ENCODE measurements around the gene CTBP2. TPM values are rescaled to one million over a fixed set of nuclear protein-coding genes. Genes with fewer than 3 reads are reported as not detected.
"Not testable (repeated sequence)": the region's sequence is repeated elsewhere in the genome, so short reads cannot be mapped to it uniquely, and the experiment has no call there.

CTBP2 gene
- total RNA-seq, 3 donors from 2014 or later, result 53.1 to 91.2 (median 65.9) TPM

DNA sequence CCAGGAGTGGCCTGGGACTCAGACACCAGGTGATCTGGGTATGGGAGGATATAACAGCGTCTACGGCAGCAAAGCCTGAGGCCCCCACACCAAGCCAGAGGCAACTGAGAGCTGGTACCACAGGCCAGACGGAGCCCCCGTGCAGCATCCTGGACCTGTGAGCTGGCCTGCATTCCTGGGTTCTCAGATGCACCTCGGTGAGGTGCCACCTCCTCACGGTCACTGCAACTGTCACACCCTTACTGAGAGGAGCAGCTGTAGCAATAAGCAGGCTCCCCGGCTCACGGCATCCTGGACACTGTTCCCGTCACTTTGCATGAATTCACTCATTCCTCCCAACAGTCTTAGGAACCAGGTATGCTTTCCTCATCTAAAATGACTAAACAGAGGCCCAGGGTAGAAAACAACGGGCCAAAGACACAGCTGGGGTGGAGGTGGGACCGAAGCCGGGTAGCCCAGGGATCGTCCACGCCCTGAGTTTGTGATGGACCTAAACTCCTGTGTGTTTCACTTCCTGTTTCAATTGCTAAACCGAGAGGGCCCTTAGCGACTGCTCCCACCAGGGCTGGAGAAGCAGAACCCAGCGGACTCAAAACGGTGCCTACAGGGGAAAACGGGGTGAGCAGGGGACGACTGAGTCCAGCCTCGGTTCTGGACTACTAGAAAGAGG is 98.7 kb downstream of the CTBP2 start:
- H3K27ac ChIP-seq, result peak overlapping the region; percentile 95 to 97
- H3K4me3 ChIP-seq, result peak overlapping the region in 1 of 3 donors; percentile 57
- peaks cover 32 to 74% of the 10 kb centered on the region in 2 donors for H3K4me1 ChIP-seq
- no peaks in the 10 kb centered on the region for H3K9me3 ChIP-seq
- no peaks in the 10 kb centered on the region for H3K36me3 ChIP-seq
- TF ChIP-seq, protein P1, sequence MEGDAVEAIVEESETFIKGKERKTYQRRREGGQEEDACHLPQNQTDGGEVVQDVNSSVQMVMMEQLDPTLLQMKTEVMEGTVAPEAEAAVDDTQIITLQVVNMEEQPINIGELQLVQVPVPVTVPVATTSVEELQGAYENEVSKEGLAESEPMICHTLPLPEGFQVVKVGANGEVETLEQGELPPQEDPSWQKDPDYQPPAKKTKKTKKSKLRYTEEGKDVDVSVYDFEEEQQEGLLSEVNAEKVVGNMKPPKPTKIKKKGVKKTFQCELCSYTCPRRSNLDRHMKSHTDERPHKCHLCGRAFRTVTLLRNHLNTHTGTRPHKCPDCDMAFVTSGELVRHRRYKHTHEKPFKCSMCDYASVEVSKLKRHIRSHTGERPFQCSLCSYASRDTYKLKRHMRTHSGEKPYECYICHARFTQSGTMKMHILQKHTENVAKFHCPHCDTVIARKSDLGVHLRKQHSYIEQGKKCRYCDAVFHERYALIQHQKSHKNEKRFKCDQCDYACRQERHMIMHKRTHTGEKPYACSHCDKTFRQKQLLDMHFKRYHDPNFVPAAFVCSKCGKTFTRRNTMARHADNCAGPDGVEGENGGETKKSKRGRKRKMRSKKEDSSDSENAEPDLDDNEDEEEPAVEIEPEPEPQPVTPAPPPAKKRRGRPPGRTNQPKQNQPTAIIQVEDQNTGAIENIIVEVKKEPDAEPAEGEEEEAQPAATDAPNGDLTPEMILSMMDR (IDR thresholded peaks at IDR 0.05), result no peak
- no peak for TF ChIP-seq POLR2A (IDR thresholded peaks at IDR 0.05)
- TF ChIP-seq POLR2AphosphoS5 (IDR thresholded peaks at IDR 0.05), result no peak
- no peaks in the 10 kb centered on the region for H3K27me3 ChIP-seq
- intact Hi-C loops (cut with DNase I; ENCODE audit: low total_unique reads), result loop anchor here (5.0 kb wide), 1 partner anchor 96 kb away; no protein-coding TSS in a partner anchor
- no peak for DNase-seq (ENCODE audit: low spot score in 2 of 2)

GRCh38 chr10:125060826-125061556 is 99.4 kb downstream of the CTBP2 start:
- H3K9me3 ChIP-seq, result no peaks in the 10 kb centered on the region
- intact Hi-C loops (cut with DNase I; ENCODE audit: low total_unique reads), result loop anchor here (5.0 kb wide), 1 partner anchor 96 kb away; no protein-coding TSS in a partner anchor
- TF ChIP-seq, protein P1 (IDR thresholded peaks at IDR 0.05), result peak; percentile 59 to 92 (median 90)
- TF ChIP-seq POLR2AphosphoS5 (IDR thresholded peaks at IDR 0.05) (peak; percentile 21 to 86 (median 60)), POLR2A (IDR thresholded peaks at IDR 0.05) (no peak)
- H3K27ac ChIP-seq, result peak overlapping the region; percentile 95 to 97
- peaks cover 37 to 75% of the 10 kb centered on the region in 2 donors for H3K4me1 ChIP-seq
- H3K36me3 ChIP-seq, result no peaks in the 10 kb centered on the region
- H3K4me3 ChIP-seq, result peak overlapping the region in 2 of 3 donors; percentile 2 to 57
- DNase-seq (ENCODE audit: low spot score in 2 of 2), result peak; percentile 84 to 85
- H3K27me3 ChIP-seq, result no peaks in the 10 kb centered on the region

DNA sequence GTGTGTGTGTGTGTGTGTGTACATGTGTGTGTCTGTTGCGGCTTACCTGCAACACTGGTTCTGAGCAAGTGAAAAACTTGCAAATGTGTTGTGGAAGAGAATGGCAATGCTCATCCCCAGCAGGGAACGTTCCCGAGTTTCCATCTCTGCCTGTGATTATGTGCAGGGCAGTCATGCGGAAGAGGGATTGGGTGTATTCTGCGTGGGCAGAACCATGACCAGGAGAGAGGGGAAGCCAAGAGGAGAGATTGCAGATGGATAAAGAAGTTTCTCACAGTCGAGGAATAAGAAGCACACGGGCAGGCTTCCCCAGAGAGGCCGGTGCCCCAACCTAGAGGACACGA is 99.9 kb downstream of the CTBP2 start:
- intact Hi-C loops (cut with DNase I; ENCODE audit: low total_unique reads), result loop anchor here (5.0 kb wide), 1 partner anchor 97 kb away; no protein-coding TSS in a partner anchor
- Histone ChIP-seq H3K27ac (peak overlapping the region; percentile 95 to 97), H3K36me3 (no peaks in the 10 kb centered on the region), H3K27me3 (no peaks in the 10 kb centered on the region), H3K4me3 (peak overlapping the region in 2 of 3 donors; percentile 2 to 57), H3K4me1 (peaks cover 35 to 72% of the 10 kb centered on the region in 2 donors), H3K9me3 (no peaks in the 10 kb centered on the region)
- TF ChIP-seq, protein P1 (IDR thresholded peaks at IDR 0.05), result no peak
- no peak for TF ChIP-seq POLR2A (IDR thresholded peaks at IDR 0.05)
- no peak for TF ChIP-seq POLR2AphosphoS5 (IDR thresholded peaks at IDR 0.05)
- DNase-seq (ENCODE audit: low spot score in 2 of 2), result no peak

DNA sequence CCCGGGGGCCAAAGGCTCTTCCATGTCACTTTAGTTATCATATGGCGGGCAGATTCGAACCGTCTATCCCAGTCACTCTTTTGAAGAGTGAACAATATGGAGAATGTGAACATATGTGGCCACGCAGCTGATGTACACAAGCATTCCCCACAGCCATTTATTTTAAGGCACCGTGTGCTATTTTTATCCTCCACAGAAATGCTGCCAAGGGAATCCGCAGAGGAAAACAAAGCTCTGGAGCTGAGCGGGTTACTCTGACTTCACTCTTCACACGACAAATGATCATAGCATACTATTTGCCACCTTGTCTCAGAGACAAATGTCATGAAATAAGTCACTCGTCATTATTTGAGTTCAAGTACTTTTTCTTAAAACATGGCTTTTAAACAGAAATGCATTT is 100.3 kb downstream of the CTBP2 start:
- Histone ChIP-seq H3K27me3 (no peaks in the 10 kb centered on the region), H3K27ac (peak overlapping the region; percentile 95 to 97)

DNA sequence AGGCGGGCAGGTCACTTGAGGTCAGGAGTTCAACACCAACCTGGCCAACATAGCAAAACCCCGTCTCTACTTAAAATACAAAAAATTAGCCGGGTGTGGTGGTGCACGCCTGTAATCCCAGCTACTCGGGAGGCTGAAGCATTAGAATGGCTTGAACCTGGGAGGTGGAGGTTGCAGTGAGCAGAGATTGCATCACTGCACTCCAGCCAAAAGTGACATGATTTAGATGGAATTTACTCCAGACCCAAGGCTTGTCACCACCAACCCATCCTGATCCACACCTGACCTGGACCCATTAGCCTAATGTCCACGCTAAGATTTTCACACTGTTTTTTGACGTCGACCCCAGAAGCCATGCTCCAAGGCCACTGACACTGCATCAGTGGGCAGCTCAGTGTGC is 101.0 kb downstream of the CTBP2 start:
- intact Hi-C loops (cut with DNase I; ENCODE audit: low total_unique reads); H3K4me3 ChIP-seq; H3K36me3 ChIP-seq; H3K9me3 ChIP-seq; H3K27me3 ChIP-seq; DNase-seq (ENCODE audit: low spot score in 2 of 2): not testable (repeated sequence)
- Histone ChIP-seq H3K4me1 (peaks cover 27 to 67% of the 10 kb centered on the region in 2 donors), H3K27ac (peak overlapping the region; percentile 95 to 97)

More for the DNA sequence above, 100.3 kb downstream of the CTBP2 start:
- Histone ChIP-seq H3K9me3 (no peaks in the 10 kb centered on the region), H3K4me1 (peaks cover 31 to 74% of the 10 kb centered on the region in 2 donors), H3K36me3 (no peaks in the 10 kb centered on the region), H3K4me3 (no peak overlapping the region)
- no peak for DNase-seq (ENCODE audit: low spot score in 2 of 2)
- TF ChIP-seq POLR2AphosphoS5 (IDR thresholded peaks at IDR 0.05) (no peak), POLR2A (IDR thresholded peaks at IDR 0.05) (no peak)
- TF ChIP-seq, protein P1 (IDR thresholded peaks at IDR 0.05), result no peak
- intact Hi-C loops (cut with DNase I; ENCODE audit: low total_unique reads), result loop anchor here (5.0 kb wide), 1 partner anchor 97 kb away; no protein-coding TSS in a partner anchor

Data from breast epithelium (tissue), 4 donors.